SK-N-SH (cell line): ENCODE data around the gene TP53BP2.

Source experiments
- POLR2AphosphoS5 ChIP-seq: IDR thresholded peaks from 2 replicates; pipeline ENCODE4 v1.6.1; 2012; ENCODE audit warnings: low read depth, low read length
- SIN3A ChIP-seq: IDR thresholded peaks from 2 replicates; pipeline ENCODE4 v1.6.1; 2012; ENCODE audit warnings: low read depth, mild to moderate bottlenecking, low read length, moderate library complexity, borderline replicate concordance
- TF ChIP-seq, protein P1 (sequence below): fragments of 200-600 bp; sonication (generic); IDR thresholded peaks from 2 replicates; pipeline ENCODE4 v1.6.1; 2017; ENCODE audit warnings: antibody characterized with exemption, mild to moderate bottlenecking, moderate library complexity
- TF ChIP-seq, protein P2 (sequence below): IDR thresholded peaks from 2 replicates; pipeline ENCODE4 v1.4.0; 2012; ENCODE audit warnings: low read depth, borderline replicate concordance

DNA sequence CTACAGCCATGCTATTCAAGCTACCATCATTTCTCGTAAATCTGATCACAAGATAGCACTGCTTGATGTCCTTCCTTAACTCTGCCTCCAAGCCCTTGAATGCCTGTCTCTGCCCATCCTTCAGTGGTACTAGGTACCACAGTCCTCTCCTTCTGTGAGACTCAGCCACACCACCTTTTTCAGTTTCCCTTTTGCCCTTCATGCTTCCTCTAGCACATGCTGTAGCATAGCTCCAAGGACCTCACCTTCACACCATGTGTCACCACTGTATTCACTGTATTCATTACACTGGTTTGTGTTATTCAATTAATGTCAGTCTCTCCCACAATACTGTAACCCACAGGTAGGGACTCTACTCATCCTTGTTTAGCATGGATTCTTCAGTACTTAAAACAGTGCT, 8.0 kb upstream of the TP53BP2 start:
- TF ChIP-seq, protein P1, sequence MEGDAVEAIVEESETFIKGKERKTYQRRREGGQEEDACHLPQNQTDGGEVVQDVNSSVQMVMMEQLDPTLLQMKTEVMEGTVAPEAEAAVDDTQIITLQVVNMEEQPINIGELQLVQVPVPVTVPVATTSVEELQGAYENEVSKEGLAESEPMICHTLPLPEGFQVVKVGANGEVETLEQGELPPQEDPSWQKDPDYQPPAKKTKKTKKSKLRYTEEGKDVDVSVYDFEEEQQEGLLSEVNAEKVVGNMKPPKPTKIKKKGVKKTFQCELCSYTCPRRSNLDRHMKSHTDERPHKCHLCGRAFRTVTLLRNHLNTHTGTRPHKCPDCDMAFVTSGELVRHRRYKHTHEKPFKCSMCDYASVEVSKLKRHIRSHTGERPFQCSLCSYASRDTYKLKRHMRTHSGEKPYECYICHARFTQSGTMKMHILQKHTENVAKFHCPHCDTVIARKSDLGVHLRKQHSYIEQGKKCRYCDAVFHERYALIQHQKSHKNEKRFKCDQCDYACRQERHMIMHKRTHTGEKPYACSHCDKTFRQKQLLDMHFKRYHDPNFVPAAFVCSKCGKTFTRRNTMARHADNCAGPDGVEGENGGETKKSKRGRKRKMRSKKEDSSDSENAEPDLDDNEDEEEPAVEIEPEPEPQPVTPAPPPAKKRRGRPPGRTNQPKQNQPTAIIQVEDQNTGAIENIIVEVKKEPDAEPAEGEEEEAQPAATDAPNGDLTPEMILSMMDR, result no peak
- TF ChIP-seq SIN3A (no peak), POLR2AphosphoS5 (no peak)
- TF ChIP-seq, protein P2, sequence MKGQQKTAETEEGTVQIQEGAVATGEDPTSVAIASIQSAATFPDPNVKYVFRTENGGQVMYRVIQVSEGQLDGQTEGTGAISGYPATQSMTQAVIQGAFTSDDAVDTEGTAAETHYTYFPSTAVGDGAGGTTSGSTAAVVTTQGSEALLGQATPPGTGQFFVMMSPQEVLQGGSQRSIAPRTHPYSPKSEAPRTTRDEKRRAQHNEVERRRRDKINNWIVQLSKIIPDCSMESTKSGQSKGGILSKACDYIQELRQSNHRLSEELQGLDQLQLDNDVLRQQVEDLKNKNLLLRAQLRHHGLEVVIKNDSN, result no peak
